Trophoblast cell (in vitro differentiated cells and primary cell): ENCODE data around the gene TAS2R5.
"Not testable (repeated sequence)": the region's sequence is repeated elsewhere in the genome, so short reads cannot be mapped to it uniquely, and the experiment has no call there.

Experiments used
- DNase-seq, 2 donors: peaks; one replicate each; pipeline ENCODE4 v3.0.0-alpha.2; 2016
- H2AFZ ChIP-seq: 2 replicates; pipeline ENCODE4 v1.6.1; 2013; ENCODE audit warnings: low read length, moderate library complexity, mild to moderate bottlenecking; ENCODE audit not compliant: insufficient read depth, poor library complexity
- H2AK5ac ChIP-seq: 2 replicates; pipeline ENCODE4 v1.6.1; 2013; ENCODE audit warnings: mild to moderate bottlenecking, low read length
- H2BK120ac ChIP-seq: 2 replicates; pipeline ENCODE4 v1.6.1; 2013; ENCODE audit warnings: low read length, mild to moderate bottlenecking, moderate library complexity; ENCODE audit not compliant: insufficient read depth, poor library complexity
- H2BK12ac ChIP-seq: 2 replicates; pipeline ENCODE4 v1.6.1; 2013; ENCODE audit warnings: mild to moderate bottlenecking, low read length, moderate library complexity
- H2BK5ac ChIP-seq: 2 replicates; pipeline ENCODE4 v1.6.1; 2013; ENCODE audit warnings: low read length, low read depth, moderate library complexity, mild to moderate bottlenecking; ENCODE audit not compliant: poor library complexity
- H3K14ac ChIP-seq: 2 replicates; pipeline ENCODE4 v1.6.1; 2013; ENCODE audit warnings: mild to moderate bottlenecking, low read length
- H3K18ac ChIP-seq: 2 replicates; pipeline ENCODE4 v1.6.1; 2013; ENCODE audit warnings: mild to moderate bottlenecking, low read length
- H3K23ac ChIP-seq: 2 replicates; pipeline ENCODE4 v1.6.1; 2013; ENCODE audit warnings: low read length
- H3K27ac ChIP-seq: 2 replicates; pipeline ENCODE4 v1.5.1; 2013; ENCODE audit warnings: low read depth, mild to moderate bottlenecking, inconsistent platforms, low read length, moderate library complexity
- H3K27me3 ChIP-seq: 2 replicates; pipeline ENCODE4 v1.6.1; 2013; ENCODE audit warnings: inconsistent platforms, mild to moderate bottlenecking, low read length, moderate library complexity; ENCODE audit not compliant: insufficient read depth
- H3K36me3 ChIP-seq, 2 experiments: 1 replicate in 1 of 2; 2 replicates in 1 of 2; pipeline ENCODE4 v1.6.1; 2013; ENCODE audit warnings: low read length in 2 of 2, mild to moderate bottlenecking in 2 of 2, moderate library complexity in 1 of 2; ENCODE audit not compliant: insufficient read depth in 2 of 2, control insufficient read depth in 1 of 2
- H3K4ac ChIP-seq: 2 replicates; pipeline ENCODE4 v1.6.1; 2013; ENCODE audit warnings: low read depth, mild to moderate bottlenecking, low read length, moderate library complexity
- H3K4me1 ChIP-seq, 2 experiments: 1 replicate in 1 of 2; 2 replicates in 1 of 2; pipeline ENCODE4 v1.6.1; 2013; ENCODE audit warnings: low read length in 2 of 2, mild to moderate bottlenecking in 2 of 2, moderate library complexity in 1 of 2; ENCODE audit not compliant: insufficient read depth in 2 of 2, control insufficient read depth in 1 of 2
- H3K4me2 ChIP-seq: 2 replicates; pipeline ENCODE4 v1.6.1; 2013; ENCODE audit warnings: inconsistent platforms, mild to moderate bottlenecking, low read length, moderate library complexity
- H3K4me3 ChIP-seq: 2 replicates; pipeline ENCODE4 v1.5.1; 2013; ENCODE audit warnings: mild to moderate bottlenecking, low read depth, low read length, inconsistent platforms
- H3K79me1 ChIP-seq: one replicate; pipeline ENCODE4 v1.6.1; 2013; ENCODE audit warnings: low read length
- H3K79me2 ChIP-seq: 2 replicates; pipeline ENCODE4 v1.6.1; 2013; ENCODE audit warnings: low read length, mild to moderate bottlenecking; ENCODE audit not compliant: control insufficient read depth, insufficient read depth, poor library complexity
- H3K9ac ChIP-seq: 2 replicates; pipeline ENCODE4 v1.6.1; 2013; ENCODE audit warnings: mild to moderate bottlenecking, low read length
- H3K9me3 ChIP-seq: 2 replicates; pipeline ENCODE4 v1.6.1; 2013; ENCODE audit warnings: low read depth, mild to moderate bottlenecking, control low read depth, inconsistent platforms, low read length; ENCODE audit not compliant: insufficient read depth
- H4K12ac ChIP-seq: 2 replicates; pipeline ENCODE4 v1.6.1; 2013; ENCODE audit warnings: low read depth, mild to moderate bottlenecking, low read length, moderate library complexity
- H4K8ac ChIP-seq: 2 replicates; pipeline ENCODE4 v1.6.1; 2013; ENCODE audit warnings: low read depth, mild to moderate bottlenecking, low read length, moderate library complexity
- H4K91ac ChIP-seq: one replicate; pipeline ENCODE4 v1.6.1; 2013; ENCODE audit warnings: low read depth, mild to moderate bottlenecking, low read length, moderate library complexity
- WGBS: extraction: QIAGEN DNeasy Blood & Tissue Kit; methylation state at CpG from one replicate; pipeline ENCODE4 v1.1.7; 2013; ENCODE audit warnings: missing lambda C conversion rate; ENCODE audit not compliant: insufficient read length, insufficient coverage; ENCODE audit errors: extremely low coverage; 5-methylcytosine and 5-hydroxymethylcytosine counted together

Gene TAS2R5

GRCh38 chr7:141751904-141752303 lies 38.1 kb upstream of the TAS2R5 start:
- H3K4me3 ChIP-seq, H3K9me3 ChIP-seq, H3K4ac ChIP-seq, H3K79me1 ChIP-seq, H3K4me1 ChIP-seq, H3K18ac ChIP-seq, H3K23ac ChIP-seq, H2BK5ac ChIP-seq, H3K27me3 ChIP-seq, H3K4me2 ChIP-seq, H3K14ac ChIP-seq, H2AK5ac ChIP-seq, H2BK120ac ChIP-seq, H4K91ac ChIP-seq, H4K12ac ChIP-seq, H2BK12ac ChIP-seq, H2AFZ ChIP-seq, DNase-seq, H3K79me2 ChIP-seq, H4K8ac ChIP-seq, H3K9ac ChIP-seq, H3K27ac ChIP-seq: not testable (repeated sequence)
- no CpG with 5 or more reads among the region's 10 CpGs for WGBS
- H3K36me3 ChIP-seq: peaks cover 15 to 32% of the 10 kb centered on the region in 2 experiments

DNA sequence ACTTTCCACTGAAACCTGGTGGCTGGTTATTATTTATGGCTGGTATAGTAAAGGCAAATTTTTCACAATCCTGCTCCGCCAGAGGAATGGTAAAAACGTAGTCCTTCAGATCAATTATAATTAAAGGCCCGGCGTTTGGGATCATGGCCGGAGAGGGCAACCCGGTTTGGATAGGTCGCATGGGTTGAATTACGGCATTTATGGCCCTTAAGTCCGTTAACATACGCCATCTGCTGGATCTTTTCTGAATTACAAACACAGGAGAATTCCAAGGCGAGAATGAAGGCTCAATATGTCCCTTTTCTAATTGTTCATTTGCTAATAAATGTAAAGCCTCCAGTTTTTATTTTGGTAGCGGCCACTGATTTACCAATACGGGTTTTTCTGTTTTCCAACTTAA lies 37.4 kb upstream of the TAS2R5 start:
- H3K9me3 ChIP-seq: peaks cover 6% of the 10 kb centered on the region
- no peak overlapping the region for H4K91ac ChIP-seq
- no peak overlapping the region for H3K18ac ChIP-seq
- no peak overlapping the region for H3K14ac ChIP-seq
- H4K12ac ChIP-seq: no peak overlapping the region
- H2BK12ac ChIP-seq: no peak overlapping the region
- H3K9ac ChIP-seq: no peak overlapping the region
- no peak overlapping the region for H4K8ac ChIP-seq
- WGBS: no CpG with 5 or more reads among the region's 13 CpGs
- no peak overlapping the region for H3K4me3 ChIP-seq
- no peaks in the 10 kb centered on the region for H3K79me1 ChIP-seq
- H2AFZ ChIP-seq: no peak overlapping the region
- no peak overlapping the region for H3K4ac ChIP-seq
- no peaks in the 10 kb centered on the region for H3K79me2 ChIP-seq
- H2AK5ac ChIP-seq: no peak overlapping the region
- H3K4me2 ChIP-seq: no peak overlapping the region
- H2BK5ac ChIP-seq: no peak overlapping the region
- DNase-seq: no peak
- H3K27me3 ChIP-seq: no peaks in the 10 kb centered on the region
- no peak overlapping the region for H2BK120ac ChIP-seq
- peaks cover 18 to 35% of the 10 kb centered on the region in 2 experiments for H3K36me3 ChIP-seq
- H3K27ac ChIP-seq: no peak overlapping the region
- H3K23ac ChIP-seq: no peak overlapping the region
- no peaks in the 10 kb centered on the region for H3K4me1 ChIP-seq

DNA sequence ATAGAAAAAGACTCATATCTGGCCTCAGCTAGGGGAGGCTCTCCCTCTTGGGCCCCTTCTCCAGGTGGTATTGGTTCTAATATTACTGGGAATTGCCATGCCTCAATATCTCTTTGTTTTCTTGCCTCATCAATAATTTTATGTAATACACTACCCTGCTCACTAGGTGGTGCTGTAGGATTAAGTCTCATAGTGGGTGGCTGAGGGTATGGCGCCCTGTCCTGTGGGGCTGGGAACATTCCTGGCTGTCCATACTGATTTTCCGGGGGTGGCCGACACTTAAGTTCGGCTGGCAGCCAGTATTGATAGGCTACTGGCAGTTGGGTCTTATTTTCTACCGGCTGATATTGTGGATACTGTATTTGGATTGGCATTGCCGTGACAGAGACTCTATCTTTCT lies 35.1 kb upstream of the TAS2R5 start:
- Histone ChIP-seq H3K9me3 (peaks cover 6% of the 10 kb centered on the region), H2AFZ (no peak overlapping the region), H4K12ac (no peak overlapping the region), H3K18ac (no peak overlapping the region), H3K4me1 (no peaks in the 10 kb centered on the region), H3K4ac (no peak overlapping the region), H4K8ac (no peak overlapping the region), H2BK120ac (no peak overlapping the region), H3K23ac (no peak overlapping the region), H2BK5ac (no peak overlapping the region), H3K27me3 (no peaks in the 10 kb centered on the region), H3K4me2 (no peak overlapping the region), H3K27ac (no peak overlapping the region), H4K91ac (no peak overlapping the region), H2AK5ac (no peak overlapping the region), H3K79me2 (no peaks in the 10 kb centered on the region), H3K9ac (no peak overlapping the region), H3K79me1 (no peaks in the 10 kb centered on the region), H3K4me3 (no peak overlapping the region), H3K36me3 (peaks cover 18 to 32% of the 10 kb centered on the region in 2 experiments), H3K14ac (no peak overlapping the region), H2BK12ac (no peak overlapping the region)
- DNase-seq: peak in 1 of 2 donors; percentile 41
- WGBS: no CpG with 5 or more reads among the region's 6 CpGs

GRCh38 chr7:141763797-141764196 lies 26.2 kb upstream of the TAS2R5 start, which contains the start of gene TAS2R3:
TAS2R3 (plus strand) TSS chr7:141764097; CDS start chr7:141764159, 62 bp downstream.
- Histone ChIP-seq H2BK120ac (no peak within 1 kb of the TSS), H3K4me3 (no peak within 1 kb of the TSS), H3K9me3 (no peaks in the 10 kb centered on the region), H3K79me2 (no peaks in the 10 kb centered on the region), H3K9ac (no peak within 1 kb of the TSS), H4K8ac (no peak within 1 kb of the TSS), H3K14ac (no peak within 1 kb of the TSS), H2BK5ac (no peak within 1 kb of the TSS), H3K79me1 (no peaks in the 10 kb centered on the region), H4K91ac (no peak within 1 kb of the TSS), H2BK12ac (no peak within 1 kb of the TSS), H2AK5ac (no peak within 1 kb of the TSS), H4K12ac (no peak within 1 kb of the TSS), H3K4me1 (no peaks in the 10 kb centered on the region), H3K4ac (no peak within 1 kb of the TSS), H3K18ac (no peak within 1 kb of the TSS), H3K27me3 (no peaks in the 10 kb centered on the region), H3K23ac (no peak within 1 kb of the TSS), H2AFZ (no peak within 1 kb of the TSS), H3K27ac (no peak within 1 kb of the TSS), H3K36me3 (peaks cover 8 to 11% of the 10 kb centered on the region in 2 experiments), H3K4me2 (no peak within 1 kb of the TSS)
- WGBS: no CpG with 5 or more reads among the region's 3 CpGs
- no peak for DNase-seq
